ENCODE data around the gene GMDS.

GMDS gene

GRCh38 chr6:1593286-1593957 lies 652.0 kb downstream of the GMDS start:
- DNase-seq: no peak

- DNase-seq: no peak
Observed at GRCh38 chr6:1592852-1593251, 652.6 kb downstream of the GMDS start.

GRCh38 chr6:1591926-1592325 lies 653.5 kb downstream of the GMDS start:
- no peak for DNase-seq

- no peak for DNase-seq
Observed at GRCh38 chr6:1591243-1591642, 654.2 kb downstream of the GMDS start.

- no peak for DNase-seq
Observed at GRCh38 chr6:1590580-1590979, 654.8 kb downstream of the GMDS start.

- no peak for DNase-seq
Observed at GRCh38 chr6:1589208-1589607, 656.2 kb downstream of the GMDS start.

- no peak for DNase-seq
Observed at GRCh38 chr6:1587977-1588376, 657.4 kb downstream of the GMDS start.

- DNase-seq: no peak
Observed at GRCh38 chr6:1587546-1587945, 657.9 kb downstream of the GMDS start.

GRCh38 chr6:1586861-1587450 lies 658.4 kb downstream of the GMDS start:
- no peak for DNase-seq

GRCh38 chr6:1586256-1586655 lies 659.1 kb downstream of the GMDS start:
- no peak for DNase-seq

- no peak for DNase-seq
Observed at GRCh38 chr6:1585669-1586049, 659.7 kb downstream of the GMDS start.

- DNase-seq: no peak
Observed at GRCh38 chr6:1584996-1585668, 660.3 kb downstream of the GMDS start.

GRCh38 chr6:1584146-1584545 lies 661.3 kb downstream of the GMDS start:
- no peak for DNase-seq

- no peak for DNase-seq
Observed at GRCh38 chr6:1581120-1581991, 664.0 kb downstream of the GMDS start.

GRCh38 chr6:1580585-1580984 lies 664.8 kb downstream of the GMDS start:
- DNase-seq: no peak

GRCh38 chr6:1580109-1580508 lies 665.3 kb downstream of the GMDS start:
- no peak for DNase-seq

- DNase-seq: no peak
Observed at GRCh38 chr6:1579096-1579495, 666.3 kb downstream of the GMDS start.

- DNase-seq: no peak
Observed at GRCh38 chr6:1577896-1578745, 667.3 kb downstream of the GMDS start.

GRCh38 chr6:1577146-1577680 lies 668.2 kb downstream of the GMDS start:
- no peak for DNase-seq

- no peak for DNase-seq
Observed at GRCh38 chr6:1576711-1577110, 668.7 kb downstream of the GMDS start.

GRCh38 chr6:1576166-1576565 lies 669.2 kb downstream of the GMDS start:
- no peak for DNase-seq
